HG02571 (cell line): Measurements from ENCODE around the gene SNRPD2.
"Not testable (repeated sequence)": the region's sequence is repeated elsewhere in the genome, so short reads cannot be mapped to it uniquely, and the experiment has no call there.

Experiments
- ATAC-seq: cut with Tn5 transposase; IDR thresholded peaks from one replicate; pipeline ENCODE4 v1.9.1; 2021; ENCODE audit warnings: mild to moderate bottlenecking, moderate library complexity; ENCODE audit not compliant: unreplicated experiment

Gene SNRPD2

DNA sequence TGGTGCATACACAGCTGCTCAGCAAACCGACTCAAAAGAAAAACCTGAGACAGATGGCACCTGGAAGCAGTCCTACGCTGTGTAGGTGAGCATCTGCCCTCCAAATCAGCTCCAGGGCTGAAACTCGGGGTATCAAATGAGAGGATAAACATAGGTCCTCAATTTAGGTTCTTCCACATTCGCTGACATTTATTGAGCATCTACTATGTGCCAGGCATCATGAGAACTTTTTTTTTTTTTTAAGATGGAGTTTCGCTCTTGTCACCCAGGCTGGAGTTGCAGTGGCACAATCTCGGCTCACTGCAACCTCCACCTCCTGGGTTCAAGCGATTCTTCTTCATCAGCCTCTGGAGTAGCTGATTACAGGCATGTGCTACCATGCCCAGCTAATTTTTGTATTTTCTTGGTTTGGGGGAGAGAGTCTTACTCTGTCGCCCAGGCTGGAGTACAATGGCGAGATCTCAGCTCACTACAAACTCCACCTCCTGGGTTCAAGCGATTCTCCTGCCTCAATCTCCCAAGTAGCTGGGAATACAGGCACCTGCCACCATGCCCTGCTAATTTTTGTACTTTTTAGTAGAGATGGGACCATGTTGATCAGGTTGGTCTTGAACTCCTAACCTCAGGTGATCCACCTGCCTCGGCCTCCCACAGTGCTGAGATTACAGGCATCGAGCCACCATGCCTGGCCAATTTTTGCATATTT, 14.1 kb upstream of the SNRPD2 start:
- no peak for ATAC-seq

DNA sequence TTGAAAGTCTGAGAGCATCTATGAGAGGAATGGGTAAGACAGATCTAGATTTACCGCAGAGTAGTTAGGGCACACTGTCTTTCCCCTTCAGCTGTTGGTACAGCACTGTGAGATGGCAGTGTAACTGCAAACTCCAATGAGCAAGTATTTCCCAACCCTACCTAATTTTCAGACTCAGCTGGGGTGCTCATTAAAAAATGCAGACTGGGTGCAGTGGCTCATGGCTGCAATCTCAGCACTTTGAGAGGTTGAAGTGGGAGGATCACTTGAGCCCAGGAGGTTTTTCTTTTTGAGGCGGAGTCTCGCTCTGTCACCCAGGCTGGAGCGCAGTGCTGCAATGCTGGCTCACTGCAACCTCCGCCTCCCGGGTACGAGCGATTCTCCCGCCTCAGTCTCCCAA, 13.4 kb upstream of the SNRPD2 start:
- no peak for ATAC-seq

DNA sequence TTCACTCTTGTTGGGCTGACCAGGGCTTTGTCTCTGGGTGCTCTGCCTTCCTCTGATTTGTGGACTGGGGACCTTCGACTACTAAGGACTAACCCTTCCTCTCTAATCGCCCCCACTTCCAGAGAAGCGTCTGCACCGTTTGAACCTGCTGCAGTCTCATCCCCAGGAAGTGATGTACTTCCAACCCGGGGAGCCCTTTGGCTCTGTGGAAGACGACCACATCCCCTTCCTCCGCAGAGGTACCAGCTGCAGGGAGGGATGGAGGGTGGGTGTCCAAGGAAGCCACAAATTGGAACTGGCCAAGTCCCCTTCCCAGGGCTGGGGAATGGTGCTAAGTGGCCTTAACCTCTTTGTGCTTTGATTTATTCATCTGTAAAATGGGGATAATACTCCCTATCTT, 9.9 kb upstream of the SNRPD2 start:
- no peak for ATAC-seq

DNA sequence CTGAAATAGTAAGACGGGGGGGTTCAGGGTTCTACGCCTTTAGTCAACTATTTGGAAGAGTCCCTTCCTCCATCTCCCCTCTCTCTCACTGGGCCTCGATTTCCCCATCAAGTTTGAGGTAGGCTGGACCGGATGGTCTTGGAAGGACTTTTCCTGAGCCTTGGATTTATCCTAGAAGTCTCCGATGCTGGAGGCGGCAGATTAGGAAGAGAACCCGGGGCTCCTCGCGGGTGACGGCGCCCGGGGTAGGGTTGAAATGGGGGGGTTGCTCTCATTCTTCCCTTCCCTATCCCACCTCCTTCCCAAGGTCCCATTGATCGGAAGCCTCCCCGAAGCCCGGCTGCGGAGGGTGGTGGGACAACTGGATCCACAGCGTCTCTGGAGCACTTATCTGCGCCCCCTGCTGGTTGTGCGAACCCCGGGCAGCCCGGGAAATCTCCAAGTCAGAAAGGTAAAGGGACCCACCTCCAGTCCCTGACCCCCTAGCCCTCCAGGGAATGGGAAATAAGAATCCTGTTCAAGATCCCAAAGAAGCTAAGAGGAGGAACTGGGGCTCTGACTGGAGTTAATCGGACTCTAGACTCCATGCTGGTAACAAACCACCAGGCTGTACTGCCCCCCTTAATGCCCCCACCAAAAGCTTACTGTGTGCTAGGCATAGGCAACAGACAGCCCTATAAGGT, 1.5 kb upstream of the SNRPD2 start:
- no peak for ATAC-seq

DNA sequence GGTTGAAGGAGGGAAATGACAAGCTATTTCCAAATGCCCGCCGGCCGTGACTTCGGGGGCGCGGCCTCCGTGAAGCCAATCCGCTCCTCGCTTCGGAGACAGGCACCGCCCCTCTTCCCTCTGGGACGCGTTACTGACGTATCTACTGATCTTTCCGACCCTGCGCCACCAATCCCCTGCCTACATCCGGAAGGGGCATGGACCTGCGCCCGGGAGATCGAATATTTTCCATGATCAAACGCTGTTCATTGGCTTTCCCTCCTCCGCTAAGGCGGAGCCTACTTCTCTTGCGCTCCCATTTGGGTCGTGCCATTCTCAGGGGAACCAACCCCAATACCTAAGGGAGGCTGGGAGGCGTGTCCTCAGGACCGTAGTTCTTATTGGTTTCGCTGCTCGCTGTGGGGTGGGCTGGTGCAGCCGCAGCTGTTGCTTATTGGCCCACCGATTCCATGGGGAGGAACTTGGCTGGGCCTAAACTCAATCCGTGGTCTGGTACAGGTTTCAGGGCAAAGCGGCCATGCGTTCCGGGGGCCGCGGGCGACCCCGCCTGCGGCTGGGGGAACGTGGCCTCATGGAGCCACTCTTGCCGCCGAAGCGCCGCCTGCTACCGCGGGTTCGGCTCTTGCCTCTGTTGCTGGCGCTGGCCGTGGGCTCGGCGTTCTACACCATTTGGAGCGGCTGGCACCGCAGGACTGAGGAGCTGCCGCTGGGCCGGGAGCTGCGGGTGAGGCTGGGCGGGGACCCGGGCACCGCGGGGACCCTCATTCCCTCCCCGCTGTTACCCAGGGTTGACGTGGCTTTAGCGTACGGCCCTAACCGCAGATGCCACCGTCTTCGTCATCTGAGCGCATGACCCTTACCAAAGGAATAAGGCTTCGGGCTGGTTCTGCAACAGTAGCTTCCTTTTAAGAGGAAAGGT, 693 bp upstream of the SNRPD2 start, which contains the start of gene QPCTL:
TSS of gene QPCTL (plus strand) at position 480 of the 919 bp plus-strand sequence. CDS start at position 518, 38 bp downstream.
- ATAC-seq: peak; percentile 87

DNA sequence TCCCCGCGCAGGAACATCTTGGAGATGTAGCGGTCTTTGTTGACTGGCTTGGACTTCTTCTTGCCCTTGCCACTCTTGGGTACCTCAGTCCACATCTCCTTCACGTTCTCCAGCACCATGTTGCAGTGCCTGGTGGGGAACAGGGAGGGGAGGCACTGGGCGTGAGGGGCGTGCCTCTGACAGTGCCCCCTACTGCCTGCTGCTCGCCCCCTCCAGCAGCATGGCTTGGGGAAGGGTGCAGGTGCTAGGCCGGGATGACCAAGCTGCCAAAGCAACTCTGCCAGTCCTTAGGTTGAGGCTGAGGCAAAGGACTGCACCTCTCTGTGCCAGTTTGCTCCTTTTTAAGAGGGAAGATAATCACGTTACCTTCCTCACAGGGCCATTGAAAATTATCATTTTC, 4.2 kb downstream of the SNRPD2 start:
- ATAC-seq: no peak

DNA sequence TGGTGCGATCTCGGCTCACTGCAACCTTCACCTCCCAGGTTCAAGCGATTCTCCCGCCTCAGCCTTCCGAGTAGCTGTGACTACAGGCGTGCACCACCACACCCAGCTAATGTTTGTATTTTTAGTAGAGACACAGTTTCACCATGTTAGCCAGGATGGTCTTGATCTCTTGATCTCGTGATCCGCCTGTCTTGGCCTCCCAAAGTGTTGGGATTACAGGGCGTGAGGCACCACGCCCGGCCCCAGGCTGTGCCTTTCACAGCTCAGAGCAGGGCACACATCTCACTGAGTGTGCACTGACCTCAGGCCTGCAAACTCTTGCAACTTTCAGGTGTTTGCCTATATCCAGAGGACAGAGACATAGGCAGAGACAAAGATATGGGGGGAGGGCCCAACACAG, 6.7 kb downstream of the SNRPD2 start:
- not testable (repeated sequence) for ATAC-seq

DNA sequence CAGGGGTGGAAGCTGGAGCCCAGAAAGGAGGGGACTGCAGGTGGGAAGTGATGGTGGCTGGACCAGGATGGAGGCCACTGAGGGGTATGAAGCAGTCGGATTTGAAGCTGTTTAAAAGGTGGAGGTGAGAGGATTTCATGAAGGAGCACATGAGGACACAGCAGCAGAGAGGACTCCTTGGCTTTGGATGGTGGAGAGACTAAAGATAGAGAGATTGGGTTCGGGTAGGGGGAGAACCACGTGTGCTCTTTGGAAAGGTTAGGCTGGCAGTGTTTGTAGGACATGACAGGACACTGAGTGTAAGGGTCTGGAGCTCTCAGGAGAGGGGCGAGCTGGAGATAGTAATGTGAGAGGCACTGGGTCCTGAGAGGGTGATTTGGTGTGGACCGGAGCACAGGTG, 8.8 kb downstream of the SNRPD2 start:
- ATAC-seq: no peak

DNA sequence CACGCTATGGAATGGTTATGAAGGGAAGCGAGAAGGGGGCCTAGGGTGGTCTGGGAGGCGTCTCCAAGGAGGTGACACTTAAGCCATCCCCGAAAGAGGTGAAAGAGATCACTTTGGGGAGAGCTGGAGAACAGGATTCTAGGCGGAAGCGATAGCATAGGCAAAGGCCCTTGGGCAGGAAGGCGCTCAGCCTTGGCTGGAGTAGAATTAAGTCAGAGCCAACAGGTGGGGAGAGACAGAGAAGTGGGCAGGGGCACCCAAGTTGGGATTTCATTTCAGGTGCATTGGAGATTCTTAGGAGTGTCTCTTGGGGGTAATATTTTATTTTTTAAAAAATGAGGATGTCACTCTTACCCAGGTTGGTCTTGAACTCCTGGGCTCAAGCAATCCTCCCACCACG, 9.6 kb downstream of the SNRPD2 start:
- no peak for ATAC-seq

DNA sequence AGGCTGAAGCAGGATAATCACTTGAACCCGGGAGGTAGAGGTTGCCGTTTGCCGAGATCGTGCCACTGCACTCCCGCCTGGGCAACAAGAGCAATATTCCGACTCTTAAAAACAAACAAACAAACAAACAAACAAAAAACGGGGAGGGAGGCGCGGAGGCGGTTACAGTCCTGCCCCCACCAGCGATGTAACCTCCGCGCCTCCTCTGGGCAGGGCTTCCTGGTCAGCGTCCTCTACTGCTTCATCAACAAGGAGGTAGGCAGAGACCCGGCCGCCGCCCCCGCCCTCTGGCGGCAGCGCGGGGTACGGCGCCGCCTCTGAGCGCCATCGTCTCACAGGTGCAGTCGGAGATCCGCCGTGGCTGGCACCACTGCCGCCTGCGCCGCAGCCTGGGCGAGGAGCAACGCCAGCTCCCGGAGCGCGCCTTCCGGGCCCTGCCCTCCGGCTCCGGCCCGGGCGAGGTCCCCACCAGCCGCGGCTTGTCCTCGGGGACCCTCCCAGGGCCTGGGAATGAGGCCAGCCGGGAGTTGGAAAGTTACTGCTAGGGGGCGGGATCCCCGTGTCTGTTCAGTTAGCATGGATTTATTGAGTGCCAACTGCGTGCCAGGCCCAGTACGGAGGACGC, 10.2 kb downstream of the SNRPD2 start:
- peak; percentile 71 for ATAC-seq

DNA sequence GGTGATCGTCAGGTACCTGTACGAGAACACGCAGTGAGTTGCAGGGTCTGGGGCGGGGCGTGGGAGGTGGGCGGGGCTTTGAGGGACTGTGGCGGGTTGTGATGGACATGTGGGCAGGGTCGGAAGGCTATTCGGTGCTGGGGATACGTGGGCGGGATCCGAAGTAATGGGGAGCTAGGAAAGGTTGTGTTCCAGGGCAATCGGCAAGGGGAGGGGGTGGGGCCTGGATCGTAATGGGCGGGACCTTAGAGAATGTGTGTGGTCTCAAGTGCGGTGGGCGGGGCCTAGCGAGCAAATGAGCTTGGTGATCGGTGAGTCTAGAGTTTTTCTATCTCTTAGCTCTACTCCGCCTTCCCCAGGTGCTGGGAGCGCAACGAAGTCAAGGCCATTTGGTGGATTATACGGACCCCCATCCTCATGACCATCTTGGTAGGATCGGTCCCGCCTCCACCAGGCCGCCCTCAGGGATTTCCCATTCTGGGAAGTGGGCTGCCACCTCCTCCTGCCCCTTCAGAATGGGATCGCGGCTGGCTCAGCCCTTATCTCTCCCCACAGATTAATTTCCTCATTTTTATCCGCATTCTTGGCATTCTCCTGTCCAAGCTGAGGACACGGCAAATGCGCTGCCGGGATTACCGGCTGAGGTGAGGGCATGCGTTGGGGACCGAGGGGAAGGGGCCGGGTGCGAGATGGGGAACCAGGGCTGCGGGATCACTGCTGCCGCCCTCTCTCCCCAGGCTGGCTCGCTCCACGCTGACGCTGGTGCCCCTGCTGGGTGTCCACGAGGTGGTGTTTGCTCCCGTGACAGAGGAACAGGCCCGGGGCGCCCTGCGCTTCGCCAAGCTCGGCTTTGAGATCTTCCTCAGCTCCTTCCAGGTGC, 14.2 kb downstream of the SNRPD2 start:
- ATAC-seq: no peak

DNA sequence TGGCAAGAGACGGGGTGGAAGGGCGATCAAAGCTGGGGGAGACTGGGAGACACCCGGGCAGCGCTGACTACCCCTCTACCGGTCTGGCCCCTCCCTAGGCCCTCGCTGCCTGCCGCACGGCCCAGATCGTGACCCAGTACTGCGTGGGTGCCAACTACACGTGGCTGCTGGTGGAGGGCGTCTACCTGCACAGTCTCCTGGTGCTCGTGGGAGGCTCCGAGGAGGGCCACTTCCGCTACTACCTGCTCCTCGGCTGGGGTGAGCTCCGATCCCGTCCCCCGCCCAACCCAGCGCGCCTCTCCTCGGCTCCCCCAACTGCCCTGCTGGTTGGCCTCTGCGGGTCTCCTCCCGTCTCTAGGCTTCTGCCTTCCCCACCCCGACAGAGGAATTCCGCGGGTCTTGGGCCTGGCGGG, 14.9 kb downstream of the SNRPD2 start:
- no peak for ATAC-seq

DNA sequence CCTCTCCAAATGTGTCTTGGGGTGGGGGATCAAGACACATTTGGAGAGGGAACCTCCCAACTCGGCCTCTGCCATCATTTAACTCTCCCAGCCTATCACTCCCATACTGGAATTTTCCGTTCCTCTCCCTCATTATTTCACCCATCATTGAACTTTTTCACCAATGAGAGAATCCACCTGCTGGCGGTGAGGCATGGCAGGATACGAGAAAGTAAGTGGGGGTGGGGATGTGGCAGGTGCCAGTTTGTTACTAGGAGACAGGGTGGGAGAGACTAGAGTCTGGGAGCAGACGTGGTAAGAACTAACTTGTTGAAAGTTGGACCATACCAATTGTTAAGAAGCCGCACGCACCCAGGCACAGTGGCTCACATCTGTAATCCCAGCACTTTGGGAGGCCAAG, 16.8 kb downstream of the SNRPD2 start:
- no peak for ATAC-seq

DNA sequence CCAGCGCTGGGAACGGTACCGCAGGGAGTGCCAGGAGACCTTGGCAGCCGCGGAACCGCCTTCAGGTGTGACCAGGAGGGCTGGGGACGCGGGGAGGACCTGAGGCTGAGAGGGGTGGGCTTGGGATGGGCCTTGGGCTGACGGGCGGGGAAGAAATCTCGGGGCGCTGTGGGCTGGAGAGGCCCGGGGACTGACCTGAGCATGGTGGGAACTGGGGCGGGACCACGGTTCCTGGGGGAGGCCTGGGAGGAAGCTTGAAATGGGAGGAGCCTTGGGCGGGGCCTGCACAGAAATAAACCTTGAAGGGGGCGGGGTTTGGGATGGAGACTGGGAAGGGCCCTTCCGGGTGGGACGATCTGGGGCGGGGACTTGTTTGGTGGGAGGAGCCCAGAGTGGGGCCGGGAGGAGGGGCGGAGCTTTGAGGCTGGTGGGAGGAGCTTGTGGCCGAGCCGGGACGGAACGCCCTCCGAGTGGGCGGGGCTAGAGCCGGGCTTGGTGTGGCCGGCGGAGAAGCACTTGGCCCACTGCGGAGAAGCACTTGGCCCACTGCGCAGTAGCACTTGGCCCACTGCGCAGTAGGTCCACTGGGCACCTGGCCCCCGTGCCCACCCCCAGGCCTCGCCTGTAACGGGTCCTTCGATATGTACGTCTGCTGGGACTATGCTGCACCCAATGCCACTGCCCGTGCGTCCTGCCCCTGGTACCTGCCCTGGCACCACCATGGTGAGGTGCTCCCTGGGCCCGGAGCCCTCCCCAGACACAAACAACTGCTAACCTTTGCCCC, 20.9 kb downstream of the SNRPD2 start:
- no peak for ATAC-seq

DNA sequence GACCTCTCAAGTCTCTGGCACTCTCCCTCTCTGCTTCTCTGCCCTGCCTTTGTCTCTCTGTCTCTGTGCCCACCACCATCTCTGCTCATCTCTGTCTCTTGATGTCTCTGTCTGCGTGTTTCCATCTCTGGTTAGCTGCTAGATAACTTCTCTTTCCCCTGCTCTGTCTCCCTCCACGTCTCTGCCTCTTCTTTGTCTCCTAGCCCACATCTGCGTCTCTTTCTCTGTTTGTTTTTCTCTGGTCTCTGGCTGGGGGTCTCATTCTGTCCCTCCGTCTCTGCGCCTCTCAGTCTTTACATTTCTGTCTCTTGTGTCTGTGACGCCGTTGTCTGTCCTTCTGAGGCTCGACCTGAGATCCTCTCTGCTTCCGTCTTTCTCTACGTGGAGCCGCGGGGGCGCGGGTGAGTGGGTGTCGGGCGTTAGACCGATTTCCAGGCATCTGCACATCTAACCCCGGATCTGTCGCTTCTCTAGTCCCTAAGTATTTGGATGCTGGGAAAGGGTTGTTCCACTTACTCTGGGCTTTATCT, 23.3 kb downstream of the SNRPD2 start:
- no peak for ATAC-seq

DNA sequence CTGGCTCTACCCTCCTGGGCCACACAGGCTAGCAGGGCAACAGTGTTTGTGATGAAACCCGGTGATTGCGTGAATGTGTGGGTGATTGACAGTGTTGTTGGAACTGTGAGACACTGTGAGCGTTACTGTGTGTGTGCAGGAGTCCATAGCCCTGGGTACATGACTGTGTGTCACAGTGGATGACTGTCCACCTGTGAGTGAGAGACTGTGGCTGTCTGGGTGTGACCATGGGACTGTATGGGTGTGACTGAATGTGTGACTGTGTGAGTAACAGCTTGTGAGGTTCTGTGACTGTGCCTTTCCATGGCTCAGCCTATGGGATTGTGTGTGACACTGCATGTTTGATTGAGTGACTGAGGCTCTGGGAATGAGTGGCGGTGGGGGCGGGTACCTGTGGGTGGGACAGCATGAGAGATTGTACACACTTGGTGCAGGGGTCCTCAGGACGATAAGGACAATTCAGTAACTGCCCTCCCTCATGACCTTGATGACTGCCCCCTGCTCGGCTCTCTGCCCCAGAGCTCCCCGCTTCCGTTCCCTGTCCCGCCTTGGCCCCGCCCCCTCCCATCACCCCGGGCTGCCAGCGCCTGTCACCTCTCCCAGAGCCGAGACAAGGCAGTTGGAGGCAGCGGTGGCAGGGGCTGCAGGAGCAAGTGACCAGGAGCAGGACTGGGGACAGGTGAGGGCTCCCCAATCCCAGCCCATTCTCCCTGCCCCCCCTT, 24.0 kb downstream of the SNRPD2 start, which contains the start of gene GIPR:
TSS of gene GIPR (plus strand) at position 602 of the 722 bp plus-strand sequence. CDS start 1,300 bp downstream, outside the sequence.
- no peak for ATAC-seq

DNA sequence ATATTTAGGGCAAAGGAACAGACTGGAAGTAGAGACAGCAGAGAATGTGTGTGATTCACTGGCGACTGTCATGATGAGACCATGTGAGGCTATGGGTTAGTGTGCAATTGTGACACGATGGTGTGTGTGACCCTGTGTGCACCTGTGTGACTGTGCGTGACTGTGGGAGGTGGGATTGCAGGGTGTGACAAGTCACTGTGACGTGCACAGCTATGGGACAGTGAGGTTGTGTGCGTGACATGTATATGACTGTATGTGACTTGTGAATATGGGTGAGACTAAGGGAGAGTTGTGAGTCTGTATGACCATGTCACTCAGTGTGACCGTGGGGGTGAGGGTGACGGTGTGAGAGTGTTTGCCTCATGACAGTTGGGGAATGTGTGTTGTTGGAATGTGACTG, 27.2 kb downstream of the SNRPD2 start:
- ATAC-seq: no peak

DNA sequence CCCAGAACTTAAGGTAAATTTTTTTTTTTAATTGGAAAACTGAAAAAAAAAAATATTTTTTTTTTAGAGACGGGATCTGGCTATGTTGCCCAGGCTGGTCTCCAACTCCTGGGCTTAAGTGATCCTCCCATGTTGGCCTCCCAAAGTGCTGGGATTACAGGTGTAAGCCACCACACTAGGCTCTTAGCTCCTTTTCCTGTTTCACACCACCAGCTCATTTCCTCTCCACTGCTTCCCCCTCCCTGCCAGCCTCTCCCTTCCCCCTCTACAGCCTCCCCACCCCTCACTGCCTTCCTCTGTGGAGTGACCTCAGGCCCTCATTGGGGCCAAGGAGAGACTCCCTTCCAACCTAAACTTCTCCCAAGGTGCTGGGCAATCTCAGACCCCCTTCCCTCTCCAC, 28.0 kb downstream of the SNRPD2 start:
- no peak for ATAC-seq
